Measurements from ENCODE around the gene DNAJC17.

DNA sequence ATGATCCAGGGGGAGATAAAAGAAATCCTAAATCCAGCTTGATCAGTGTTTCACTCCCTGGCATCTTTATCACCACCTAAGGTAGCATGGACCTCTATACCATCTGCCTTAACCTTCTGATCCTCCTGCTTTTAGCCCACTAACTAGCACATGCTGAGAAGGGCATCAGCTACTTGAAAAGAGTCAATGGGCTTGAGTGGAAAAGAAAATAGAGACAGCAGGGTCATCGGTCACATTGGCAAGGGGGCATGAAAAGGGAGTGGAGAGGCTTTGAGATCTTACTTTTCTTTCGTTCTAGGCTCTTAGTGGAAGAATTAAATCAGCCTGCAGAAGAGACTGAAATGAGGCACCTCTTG is 623 bp downstream of the DNAJC17 start:
- TF ChIP-seq, protein P1, sequence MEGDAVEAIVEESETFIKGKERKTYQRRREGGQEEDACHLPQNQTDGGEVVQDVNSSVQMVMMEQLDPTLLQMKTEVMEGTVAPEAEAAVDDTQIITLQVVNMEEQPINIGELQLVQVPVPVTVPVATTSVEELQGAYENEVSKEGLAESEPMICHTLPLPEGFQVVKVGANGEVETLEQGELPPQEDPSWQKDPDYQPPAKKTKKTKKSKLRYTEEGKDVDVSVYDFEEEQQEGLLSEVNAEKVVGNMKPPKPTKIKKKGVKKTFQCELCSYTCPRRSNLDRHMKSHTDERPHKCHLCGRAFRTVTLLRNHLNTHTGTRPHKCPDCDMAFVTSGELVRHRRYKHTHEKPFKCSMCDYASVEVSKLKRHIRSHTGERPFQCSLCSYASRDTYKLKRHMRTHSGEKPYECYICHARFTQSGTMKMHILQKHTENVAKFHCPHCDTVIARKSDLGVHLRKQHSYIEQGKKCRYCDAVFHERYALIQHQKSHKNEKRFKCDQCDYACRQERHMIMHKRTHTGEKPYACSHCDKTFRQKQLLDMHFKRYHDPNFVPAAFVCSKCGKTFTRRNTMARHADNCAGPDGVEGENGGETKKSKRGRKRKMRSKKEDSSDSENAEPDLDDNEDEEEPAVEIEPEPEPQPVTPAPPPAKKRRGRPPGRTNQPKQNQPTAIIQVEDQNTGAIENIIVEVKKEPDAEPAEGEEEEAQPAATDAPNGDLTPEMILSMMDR (IDR thresholded peaks at IDR 0.05; ENCODE audit: poor library complexity): no peak
- TF ChIP-seq EZH2 (IDR thresholded peaks at IDR 0.05; ENCODE audit: borderline replicate concordance) (no peak), EZH2phosphoT487 (IDR thresholded peaks at IDR 0.05; ENCODE audit: low read depth, severe bottlenecking, unreplicated experiment) (no peak)

Measured in hepatocyte (in vitro differentiated cells).